AG04450 (cell line): ENCODE data around the gene ZNF557. TPM values are rescaled to one million over a fixed set of nuclear protein-coding genes. Genes with fewer than 3 reads are reported as not detected.

Experiments
- CTCF ChIA-PET: fragments of 300-600, 350-600 bp; formaldehyde crosslinking; extraction: SDS; loops from one replicate; lab custom pipeline; 2022; ENCODE audit warnings: antibody characterized with exemption, inconsistent platforms; lab: Charles Lee
- POLR2A ChIA-PET: fragments of 350-600 bp; formaldehyde crosslinking; extraction: SDS; loops from one replicate; lab custom pipeline; 2021; ENCODE audit warnings: antibody characterized with exemption, inconsistent platforms; lab: Yijun Ruan, JAX
- DNase-seq: peaks from one replicate; pipeline ENCODE4 v3.0.0-alpha.2; 2011; ENCODE audit warnings: low read depth, low spot score
- H3K27ac ChIP-seq: one replicate; pipeline ENCODE4 v1.5.1; 2012; ENCODE audit warnings: low read depth, low read length, control low read depth
- H3K27me3 ChIP-seq: one replicate; pipeline ENCODE4 v1.6.0; 2012; ENCODE audit warnings: low read length; ENCODE audit not compliant: control insufficient read depth, insufficient read depth
- H3K4me3 ChIP-seq: 2 replicates; pipeline ENCODE4 v1.5.1; 2011; ENCODE audit warnings: mild to moderate bottlenecking, low read depth, low read length, control low read depth
- H3K9me3 ChIP-seq: 2 replicates; pipeline ENCODE4 v1.5.1; 2012; ENCODE audit warnings: low read length; ENCODE audit not compliant: control insufficient read depth, insufficient read depth
- CTCF ChIP-seq: IDR thresholded peaks from 2 replicates; pipeline ENCODE4 v1.5.1; 2011; ENCODE audit warnings: low read depth, low read length, control low read depth, inconsistent platforms
- polyA plus RNA-seq: library from polyadenylated mRNA; depleted of rRNA; stranded (reverse); fragments of >200 nt; gene quantifications from 2 replicates; pipeline ENCODE4 v1.2.3, GENCODE V29; 2011

ZNF557 gene
- polyA plus RNA-seq, 1 experiment, result 6.2 TPM

- peaks cover 10% of the 10 kb centered on the region for H3K9me3 ChIP-seq
- no peak for TF ChIP-seq CTCF
- H3K27me3 ChIP-seq, result no peaks in the 10 kb centered on the region
- DNase-seq, result no peak
- POLR2A ChIA-PET, result no interaction called here
- no peak overlapping the region for H3K4me3 ChIP-seq
- no peak overlapping the region for H3K27ac ChIP-seq
- CTCF ChIA-PET, result no interaction called here
These were observed 47.7 kb downstream of the ZNF557 start for GRCh38 chr19:7117248-7117647.

- Histone ChIP-seq H3K9me3 (peaks cover 15% of the 10 kb centered on the region), H3K27ac (no peak overlapping the region), H3K4me3 (no peak overlapping the region), H3K27me3 (no peaks in the 10 kb centered on the region)
- no peak for DNase-seq
- POLR2A ChIA-PET, result no interaction called here
- no peak for TF ChIP-seq CTCF
- CTCF ChIA-PET, result no interaction called here
These were observed 50.1 kb downstream of the ZNF557 start for GRCh38 chr19:7119582-7119981.

GRCh38 chr19:7120499-7120898, 51.0 kb downstream of the ZNF557 start:
- H3K27ac ChIP-seq, result no peak overlapping the region
- no peak for DNase-seq
- no peak for TF ChIP-seq CTCF
- no peak overlapping the region for H3K4me3 ChIP-seq
- peaks cover 20% of the 10 kb centered on the region for H3K9me3 ChIP-seq
- no peaks in the 10 kb centered on the region for H3K27me3 ChIP-seq
- POLR2A ChIA-PET, result no interaction called here
- CTCF ChIA-PET, result no interaction called here

DNA sequence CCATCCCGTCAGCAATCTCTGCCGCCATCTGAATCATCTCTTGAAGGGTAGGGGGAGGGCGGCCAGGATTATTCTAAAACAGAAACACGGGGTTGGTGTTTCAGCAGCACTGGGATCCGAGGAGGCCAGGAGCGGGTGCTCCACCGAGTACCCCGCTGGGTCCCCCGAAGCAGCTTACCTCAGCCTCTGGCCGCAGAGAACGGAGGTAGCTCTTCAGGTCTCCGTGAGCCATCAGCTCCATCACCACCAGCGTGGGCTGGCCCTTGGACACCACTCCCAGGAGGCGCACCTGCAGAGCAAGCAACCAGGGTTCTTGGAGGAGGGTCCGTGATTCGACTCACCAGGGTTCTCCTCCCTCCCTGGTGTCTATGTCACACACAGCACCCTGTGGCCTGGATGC, 53.2 kb downstream of the ZNF557 start:
- no peaks in the 10 kb centered on the region for H3K27me3 ChIP-seq
- no peak overlapping the region for H3K4me3 ChIP-seq
- ChIA-PET POLR2A (no interaction called here), CTCF (no interaction called here)
- no peak for DNase-seq
- TF ChIP-seq CTCF, result no peak
- no peak overlapping the region for H3K27ac ChIP-seq
- H3K9me3 ChIP-seq, result peaks cover 26% of the 10 kb centered on the region

DNA sequence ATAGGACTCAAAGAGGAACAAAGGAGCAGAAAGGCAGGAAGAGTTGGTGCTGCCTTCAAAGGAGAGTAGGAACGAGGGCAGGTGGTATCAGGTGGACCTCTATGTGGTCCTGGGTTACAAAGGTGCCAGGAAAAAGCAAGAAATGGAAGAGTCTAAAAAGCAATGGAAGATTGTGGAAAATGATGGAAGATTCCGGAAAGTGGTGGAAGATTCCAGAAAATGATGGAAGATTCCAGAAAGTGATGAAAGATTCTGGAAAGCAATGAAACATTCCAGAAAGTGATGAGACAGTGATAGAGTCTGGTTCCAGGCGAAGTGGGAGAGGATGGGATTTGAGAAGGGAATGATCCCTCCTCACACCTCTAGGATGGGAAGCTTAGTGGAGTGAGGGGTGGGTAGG, 55.3 kb downstream of the ZNF557 start:
- TF ChIP-seq CTCF, result no peak
- Histone ChIP-seq H3K27me3 (no peaks in the 10 kb centered on the region), H3K9me3 (peaks cover 21% of the 10 kb centered on the region), H3K4me3 (no peak overlapping the region), H3K27ac (no peak overlapping the region)
- ChIA-PET CTCF (no interaction called here), POLR2A (no interaction called here)
- no peak for DNase-seq
